OCI-LY7 (cell line): ENCODE data around the gene AICDA. TPM values are rescaled to one million over a fixed set of nuclear protein-coding genes. Genes with fewer than 3 reads are reported as not detected.
A peak's percentile ranks its signal among the peaks of the same experiment; 100 is the strongest.
"Not testable (repeated sequence)": the region's sequence is repeated elsewhere in the genome, so short reads cannot be mapped to it uniquely, and the experiment has no call there.

Experiments
- BruUV-seq: library from RNA; stranded (reverse); fragments of 400-500 nt; replicated peaks from 2 replicates; lab custom pipeline; 2021; lab: Mats Ljungman, UMichigan
- CTCF ChIA-PET: fragments of 300-600 bp; sonication (Branson Sonifier 250); formaldehyde crosslinking; loops from one replicate; lab custom pipeline; 2022; ENCODE audit warnings: antibody characterized with exemption; ENCODE audit not compliant: unreplicated experiment; lab: Charles Lee
- POLR2A ChIA-PET: fragments of 300-600 bp; sonication (Branson Sonifier 250); formaldehyde crosslinking; loops from one replicate; lab custom pipeline; 2022; ENCODE audit warnings: antibody characterized with exemption; lab: Charles Lee
- DNase-seq: peaks from one replicate; pipeline ENCODE4 v3.0.0-alpha.2; 2015; ENCODE audit warnings: low spot score
- H2AFZ ChIP-seq: fragments of 200-600 bp; sonication (generic), shearing (Covaris generic); 2 replicates; pipeline ENCODE4 v1.6.1; 2014; ENCODE audit warnings: mild to moderate bottlenecking, antibody characterized with exemption, low read length, moderate library complexity
- H3K27ac ChIP-seq: fragments of 200-600 bp; sonication (generic); 2 replicates; pipeline ENCODE4 v1.5.1; 2014; ENCODE audit warnings: mixed run types, low read depth, mild to moderate bottlenecking, moderate library complexity, low read length, inconsistent platforms; ENCODE audit not compliant: poor library complexity, severe bottlenecking
- H3K36me3 ChIP-seq: fragments of 200-600 bp; sonication (generic); 2 replicates; pipeline ENCODE4 v1.6.1; 2014; ENCODE audit warnings: mild to moderate bottlenecking, antibody characterized with exemption, low read length, moderate library complexity, mixed read lengths; ENCODE audit not compliant: insufficient read depth
- H3K4me1 ChIP-seq: fragments of 200-600 bp; sonication (generic); 2 replicates; pipeline ENCODE4 v1.5.1; 2014; ENCODE audit warnings: mild to moderate bottlenecking, low read length; ENCODE audit not compliant: insufficient read depth, poor library complexity, severe bottlenecking
- H3K4me2 ChIP-seq: fragments of 200-600 bp; sonication (generic); 2 replicates; pipeline ENCODE4 v1.6.1; 2014; ENCODE audit warnings: mild to moderate bottlenecking, low read length
- H3K4me3 ChIP-seq: fragments of 200-600 bp; sonication (generic); 2 replicates; pipeline ENCODE4 v1.5.1; 2014; ENCODE audit warnings: mild to moderate bottlenecking, low read depth, low read length; ENCODE audit not compliant: poor library complexity, severe bottlenecking
- H3K79me2 ChIP-seq: fragments of 200-600 bp; sonication (generic); 2 replicates; pipeline ENCODE4 v1.6.1; 2016; ENCODE audit warnings: low read depth, mild to moderate bottlenecking, low read length, moderate library complexity, mixed read lengths; ENCODE audit not compliant: insufficient read depth
- H3K9me2 ChIP-seq: fragments of 200-600 bp; sonication (generic); 2 replicates; pipeline ENCODE4 v1.6.1; 2016; ENCODE audit warnings: mild to moderate bottlenecking, low read length, mixed read lengths; ENCODE audit not compliant: insufficient read depth
- H3K9me3 ChIP-seq: fragments of 200-600 bp; sonication (generic); 2 replicates; pipeline ENCODE4 v1.6.1; 2014; ENCODE audit warnings: mild to moderate bottlenecking, mixed run types, low read length, mixed read lengths
- H4K20me1 ChIP-seq: fragments of 200-600 bp; sonication (generic); 2 replicates; pipeline ENCODE4 v1.6.1; 2014; ENCODE audit warnings: mild to moderate bottlenecking, antibody characterized with exemption, low read length, moderate library complexity, mixed read lengths; ENCODE audit not compliant: insufficient read depth
- CTCF ChIP-seq: fragments of 200-600 bp; sonication (generic); conservative IDR thresholded peaks from 2 replicates; pipeline ENCODE4 v1.5.1; 2014; ENCODE audit warnings: mild to moderate bottlenecking, antibody characterized with exemption, low read length, moderate library complexity, mixed read lengths
- EZH2phosphoT487 ChIP-seq: fragments of 200-600 bp; sonication (generic); IDR thresholded peaks from 2 replicates; pipeline ENCODE4 v1.6.1; 2018; ENCODE audit warnings: low read depth, borderline replicate concordance, mild to moderate bottlenecking, mixed run types, antibody characterized with exemption, low read length, moderate library complexity, mixed read lengths
- intact Hi-C: fragments of 100-400 bp; cut with micrococcal nuclease; formaldehyde crosslinking; loops from one replicate; pipeline ENCODE4 v1.10.0; 2022; ENCODE audit not compliant: unreplicated experiment
- total RNA-seq, 2 experiments: library from RNA; depleted of rRNA in 1 of 2; stranded (reverse); fragments of >200 nt in 1 of 2; shearing (Covaris generic) in 1 of 2; gene quantifications; 2 replicates each; pipeline ENCODE4 v1.2.3, GENCODE V29; 2014 to 2022

Gene AICDA
- total RNA-seq, 2 experiments from 2014 or later: 32.4 to 38.5 TPM

GRCh38 chr12:8637244-8637643 is 24.6 kb upstream of the AICDA start:
- H3K4me3 ChIP-seq: no peak overlapping the region
- peak overlapping the region; percentile 47 for H3K27ac ChIP-seq
- no TSS peak for BruUV-seq
- H4K20me1 ChIP-seq: no peaks in the 10 kb centered on the region
- DNase-seq: peak; percentile 80
- peak overlapping the region; percentile 100 for H2AFZ ChIP-seq
- H3K79me2 ChIP-seq: no peaks in the 10 kb centered on the region
- no peaks in the 10 kb centered on the region; the same call in 1 of the 2 replicates for H3K36me3 ChIP-seq
- ChIA-PET POLR2A (interaction anchor here (1.0 to 1.2 kb wide), 2 partner anchors 19 to 25 kb away, joined by 3 read pairs; partner anchors contain the start of gene AICDA), CTCF (no interaction called here)
- H3K9me3 ChIP-seq: peaks cover 7% of the 10 kb centered on the region; the same call in 1 of the 2 replicates
- TF ChIP-seq EZH2phosphoT487: no peak
- TF ChIP-seq CTCF: peak; percentile 65
- peak overlapping the region; percentile 54 for H3K4me2 ChIP-seq
- peaks cover 35% of the 10 kb centered on the region for H3K4me1 ChIP-seq
- no peaks in the 10 kb centered on the region for H3K9me2 ChIP-seq
- intact Hi-C loops: no loop called here

DNA sequence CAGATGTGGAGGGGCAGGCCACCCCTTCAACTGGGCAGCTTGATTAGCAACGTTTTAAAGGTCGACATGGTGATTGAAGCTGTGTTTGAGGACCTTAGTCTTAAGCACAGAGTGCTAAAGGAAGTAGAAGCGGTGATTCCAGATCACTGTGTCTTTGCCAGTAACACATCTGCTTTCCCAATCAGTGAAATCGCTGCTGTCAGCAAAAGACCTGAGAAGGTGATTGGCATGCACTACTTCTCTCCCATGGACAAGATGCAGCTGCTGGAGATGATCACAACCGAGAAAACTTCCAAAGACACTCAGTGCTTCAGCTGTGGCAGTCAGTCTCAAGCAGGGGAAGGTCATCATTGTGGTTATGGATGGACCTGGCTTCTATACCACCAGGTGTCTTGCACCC is 23.9 kb upstream of the AICDA start:
- no peak for DNase-seq
- no peaks in the 10 kb centered on the region for H4K20me1 ChIP-seq
- no TSS peak for BruUV-seq
- TF ChIP-seq CTCF: no peak
- H3K27ac ChIP-seq: no peak overlapping the region
- no peaks in the 10 kb centered on the region for H3K79me2 ChIP-seq
- no peaks in the 10 kb centered on the region; the same call in 1 of the 2 replicates for H3K36me3 ChIP-seq
- H2AFZ ChIP-seq: peak overlapping the region; percentile 100; the same call in 1 of the 2 replicates
- peaks cover 7% of the 10 kb centered on the region; the same call in 1 of the 2 replicates for H3K9me3 ChIP-seq
- no peak overlapping the region for H3K4me3 ChIP-seq
- CTCF ChIA-PET: no interaction called here
- POLR2A ChIA-PET: no interaction called here
- intact Hi-C loops: no loop called here
- peaks cover 34% of the 10 kb centered on the region for H3K4me1 ChIP-seq
- peak overlapping the region; percentile 54; the same call in 1 of the 2 replicates for H3K4me2 ChIP-seq
- no peaks in the 10 kb centered on the region for H3K9me2 ChIP-seq

DNA sequence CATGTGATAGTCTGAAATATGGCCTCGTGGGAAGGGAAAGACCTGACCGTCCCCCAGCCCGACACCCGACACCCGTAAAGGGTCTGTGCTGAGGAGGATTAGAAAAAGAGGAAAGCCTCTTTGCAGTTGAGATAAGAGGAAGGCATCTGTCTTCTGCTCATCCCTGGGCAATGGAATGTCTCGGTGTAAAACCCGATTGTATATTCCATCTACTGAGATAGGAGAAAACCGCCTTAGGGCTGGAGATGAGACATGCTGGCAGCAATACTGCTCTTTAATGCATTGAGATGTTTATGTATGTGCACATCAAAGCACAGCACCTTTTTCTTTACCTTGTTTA is 23.3 kb upstream of the AICDA start:
- H2AFZ ChIP-seq, H3K4me3 ChIP-seq, H3K9me2 ChIP-seq, intact Hi-C loops, DNase-seq, CTCF ChIA-PET, H4K20me1 ChIP-seq, H3K36me3 ChIP-seq, H3K4me2 ChIP-seq, H3K27ac ChIP-seq, H3K79me2 ChIP-seq, H3K9me3 ChIP-seq, BruUV-seq: not testable (repeated sequence)
- POLR2A ChIA-PET: interaction anchor here (1.6 kb wide), 1 partner anchor 23 kb away, joined by 6 read pairs; the partner anchor contains the start of gene AICDA
- peaks cover 34% of the 10 kb centered on the region for H3K4me1 ChIP-seq

DNA sequence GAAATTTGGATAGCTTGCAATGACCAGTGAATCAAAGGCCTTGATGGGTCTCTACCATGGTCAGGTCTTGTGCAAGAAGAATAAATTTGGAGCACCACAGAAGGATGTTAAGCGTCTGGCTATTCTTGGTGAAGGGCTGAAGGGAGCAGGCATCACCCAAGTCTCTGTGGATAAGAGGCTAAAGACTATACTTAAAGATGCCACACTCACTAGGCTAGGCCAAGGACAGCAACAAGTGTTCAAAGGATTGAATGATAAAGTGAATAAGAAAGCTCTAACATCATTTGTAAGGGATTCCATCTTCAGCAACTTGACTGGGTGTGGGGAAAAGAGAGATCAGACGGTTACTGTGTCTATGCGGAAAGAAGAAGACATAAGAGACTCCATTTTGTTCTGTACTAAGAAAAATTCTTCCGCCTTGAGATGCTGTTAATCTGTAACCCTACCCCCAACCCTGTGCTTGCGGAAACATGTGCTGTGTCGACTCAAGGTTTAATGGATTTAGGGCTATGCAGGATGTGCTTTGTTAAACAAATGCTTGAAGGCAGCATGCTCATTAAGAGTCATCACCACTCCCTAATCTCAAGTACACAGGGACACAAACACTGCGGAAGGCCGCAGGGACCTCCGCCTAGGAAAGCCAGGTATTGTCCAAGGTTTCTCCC is 22.8 kb upstream of the AICDA start:
- not testable (repeated sequence) for H3K27ac ChIP-seq

More for the DNA sequence above, 22.8 kb upstream of the AICDA start:
- BruUV-seq, H3K4me3 ChIP-seq, H3K79me2 ChIP-seq, intact Hi-C loops, H4K20me1 ChIP-seq, CTCF ChIA-PET, DNase-seq, H3K9me3 ChIP-seq, H3K36me3 ChIP-seq, H3K9me2 ChIP-seq, H3K4me2 ChIP-seq: not testable (repeated sequence)
- H3K4me1 ChIP-seq: peaks cover 34% of the 10 kb centered on the region
- H2AFZ ChIP-seq: 0 out of 2 replicates have a peak overlapping the region, but pooled peaks have one; percentile 13
- POLR2A ChIA-PET: interaction anchor here (0.6 to 1.6 kb wide), 2 partner anchors 17 to 22 kb away, joined by 3 to 6 read pairs; partner anchors contain the start of gene AICDA
